ENCODE results near the gene HOXD1.
A peak's percentile ranks its signal among the peaks of the same experiment; 100 is the strongest.

HOXD1 gene

GRCh38 chr2:176187200-176187898, 1.1 kb upstream of the HOXD1 start:
- peak; percentile 50 for DNase-seq

- DNase-seq: no peak
Observed at GRCh38 chr2:176188774-176189680, 559 bp downstream of the HOXD1 start.

- DNase-seq: peak; percentile 2
Observed at GRCh38 chr2:176189681-176190641, 1.5 kb downstream of the HOXD1 start.

- DNase-seq: no peak
Observed at GRCh38 chr2:176192351-176192750, 3.9 kb downstream of the HOXD1 start.

GRCh38 chr2:176193048-176193447, 4.6 kb downstream of the HOXD1 start:
- no peak for DNase-seq

- no peak for DNase-seq
Observed at GRCh38 chr2:176199902-176200301, 11.4 kb downstream of the HOXD1 start.

GRCh38 chr2:176200971-176201370, 12.5 kb downstream of the HOXD1 start:
- no peak for DNase-seq

GRCh38 chr2:176202491-176202890, 14.0 kb downstream of the HOXD1 start:
- no peak for DNase-seq

- DNase-seq: no peak
Observed at GRCh38 chr2:176205126-176205525, 16.7 kb downstream of the HOXD1 start.

- no peak for DNase-seq
Observed at GRCh38 chr2:176206136-176206535, 17.7 kb downstream of the HOXD1 start.

- no peak for DNase-seq
Observed at GRCh38 chr2:176206682-176207081, 18.2 kb downstream of the HOXD1 start.

GRCh38 chr2:176211110-176211509, 22.6 kb downstream of the HOXD1 start:
- no peak for DNase-seq

GRCh38 chr2:176212276-176212675, 23.8 kb downstream of the HOXD1 start:
- no peak for DNase-seq

- DNase-seq: no peak
Observed at GRCh38 chr2:176213406-176213805, 24.9 kb downstream of the HOXD1 start.

- DNase-seq: no peak
Observed at GRCh38 chr2:176227874-176228273, 39.4 kb downstream of the HOXD1 start.

GRCh38 chr2:176234156-176234555, 45.7 kb downstream of the HOXD1 start:
- no peak for DNase-seq

GRCh38 chr2:176234940-176235339, 46.5 kb downstream of the HOXD1 start:
- no peak for DNase-seq

- DNase-seq: no peak
Observed at GRCh38 chr2:176237456-176237855, 49.0 kb downstream of the HOXD1 start.

GRCh38 chr2:176239031-176239430, 50.6 kb downstream of the HOXD1 start:
- DNase-seq: no peak

- no peak for DNase-seq
Observed at GRCh38 chr2:176240301-176240700, 51.8 kb downstream of the HOXD1 start.

All from DMS79 (cell line).